Central memory CD8-positive, alpha-beta T cell (primary cell): ENCODE results near the gene FCN2.
"Not testable (repeated sequence)": the region's sequence is repeated elsewhere in the genome, so short reads cannot be mapped to it uniquely, and the experiment has no call there.

ENCODE experiments used
- ATAC-seq: fragments of 150-1000 bp; cut with Tn5 transposase; replicated peaks from 2 replicates; pipeline ENCODE4 v1.10.0; 2022; ENCODE audit warnings: mild to moderate bottlenecking, moderate FRiP score, moderate number of reproducible peaks; ENCODE audit not compliant: poor library complexity, severe bottlenecking; ENCODE audit errors: extremely low read depth
- DNase-seq, 2 donors: peaks; one replicate each; pipeline ENCODE4 v3.0.0; 2021; ENCODE audit warnings: low spot score in 2 of 2
- H3K27ac Mint-ChIP-seq: one replicate; pipeline ENCODE4 v1.8.0; 2022; ENCODE audit warnings: low read depth, mild to moderate bottlenecking, moderate library complexity, mixed read lengths
- H3K27me3 Mint-ChIP-seq: one replicate; pipeline ENCODE4 v1.8.0; 2022; ENCODE audit warnings: mixed read lengths
- H3K36me3 Mint-ChIP-seq: one replicate; pipeline ENCODE4 v1.8.0; 2022; ENCODE audit warnings: mild to moderate bottlenecking, moderate library complexity, mixed read lengths; ENCODE audit not compliant: insufficient read depth
- H3K4me1 Mint-ChIP-seq: one replicate; pipeline ENCODE4 v1.8.0; 2022; ENCODE audit warnings: mixed read lengths
- H3K4me3 Mint-ChIP-seq: one replicate; pipeline ENCODE4 v1.8.0; 2022; ENCODE audit warnings: mild to moderate bottlenecking, moderate library complexity, mixed read lengths
- H3K9me3 Mint-ChIP-seq: one replicate; pipeline ENCODE4 v1.8.0; 2022; ENCODE audit warnings: mixed read lengths

The FCN2 gene

GRCh38 chr9:134852906-134853654 is 27.5 kb upstream of the FCN2 start:
- Mint-ChIP-seq H3K27me3 (peaks cover 36% of the 10 kb centered on the region), H3K4me3 (no peak overlapping the region), H3K9me3 (peaks cover 6% of the 10 kb centered on the region), H3K36me3 (peaks cover 1% of the 10 kb centered on the region), H3K27ac (no peak overlapping the region), H3K4me1 (no peaks in the 10 kb centered on the region)
- DNase-seq (no peak), ATAC-seq (no peak)

- Mint-ChIP-seq H3K27ac (no peak overlapping the region), H3K4me3 (no peak overlapping the region)
- DNase-seq: no peak
Measured at GRCh38 chr9:134853893-134854292, 26.7 kb upstream of the FCN2 start.

GRCh38 chr9:134854541-134854981 is 26.0 kb upstream of the FCN2 start:
- Mint-ChIP-seq H3K27me3 (peaks cover 45% of the 10 kb centered on the region), H3K9me3 (peaks cover 6% of the 10 kb centered on the region), H3K4me3 (no peak overlapping the region), H3K36me3 (no peaks in the 10 kb centered on the region), H3K27ac (no peak overlapping the region), H3K4me1 (no peaks in the 10 kb centered on the region)
- DNase-seq (no peak), ATAC-seq (no peak)

More at GRCh38 chr9:134853893-134854292, 26.7 kb upstream of the FCN2 start:
- H3K27me3 Mint-ChIP-seq: peaks cover 44% of the 10 kb centered on the region
- ATAC-seq: no peak
- H3K4me1 Mint-ChIP-seq: no peaks in the 10 kb centered on the region
- H3K36me3 Mint-ChIP-seq: no peaks in the 10 kb centered on the region
- H3K9me3 Mint-ChIP-seq: peaks cover 6% of the 10 kb centered on the region

GRCh38 chr9:134855231-134855899 is 25.2 kb upstream of the FCN2 start:
- no peak overlapping the region for H3K27ac Mint-ChIP-seq
- DNase-seq (no peak), ATAC-seq (no peak)
- no peaks in the 10 kb centered on the region for H3K4me1 Mint-ChIP-seq
- peaks cover 6% of the 10 kb centered on the region for H3K9me3 Mint-ChIP-seq
- peaks cover 45% of the 10 kb centered on the region for H3K27me3 Mint-ChIP-seq
- no peak overlapping the region for H3K4me3 Mint-ChIP-seq
- no peaks in the 10 kb centered on the region for H3K36me3 Mint-ChIP-seq

GRCh38 chr9:134855900-134856377 is 24.7 kb upstream of the FCN2 start:
- H3K27ac Mint-ChIP-seq: no peak overlapping the region
- no peaks in the 10 kb centered on the region for H3K36me3 Mint-ChIP-seq
- no peak for DNase-seq
- no peak overlapping the region for H3K4me3 Mint-ChIP-seq
- H3K9me3 Mint-ChIP-seq: peaks cover 6% of the 10 kb centered on the region
- H3K27me3 Mint-ChIP-seq: peaks cover 45% of the 10 kb centered on the region
- no peak for ATAC-seq
- no peaks in the 10 kb centered on the region for H3K4me1 Mint-ChIP-seq

- H3K4me1 Mint-ChIP-seq, H3K36me3 Mint-ChIP-seq, H3K4me3 Mint-ChIP-seq, H3K27ac Mint-ChIP-seq, ATAC-seq, DNase-seq, H3K9me3 Mint-ChIP-seq: not testable (repeated sequence)
- H3K27me3 Mint-ChIP-seq: peaks cover 45% of the 10 kb centered on the region
Measured at GRCh38 chr9:134857451-134857850, 23.2 kb upstream of the FCN2 start.

- no peak overlapping the region for H3K4me3 Mint-ChIP-seq
- H3K27ac Mint-ChIP-seq: no peak overlapping the region
- peaks cover 6% of the 10 kb centered on the region for H3K9me3 Mint-ChIP-seq
- no peaks in the 10 kb centered on the region for H3K4me1 Mint-ChIP-seq
- no peaks in the 10 kb centered on the region for H3K36me3 Mint-ChIP-seq
- ATAC-seq (no peak), DNase-seq (no peak)
- H3K27me3 Mint-ChIP-seq: peaks cover 45% of the 10 kb centered on the region
Measured at GRCh38 chr9:134858051-134858841, 22.4 kb upstream of the FCN2 start.

GRCh38 chr9:134860510-134860909 is 20.1 kb upstream of the FCN2 start:
- peaks cover 6% of the 10 kb centered on the region for H3K9me3 Mint-ChIP-seq

GRCh38 chr9:134861595-134862334 is 18.8 kb upstream of the FCN2 start:
- ATAC-seq (no peak), DNase-seq (no peak)
- H3K4me1 Mint-ChIP-seq: no peaks in the 10 kb centered on the region
- H3K36me3 Mint-ChIP-seq: no peaks in the 10 kb centered on the region
- H3K27ac Mint-ChIP-seq: no peak overlapping the region
- no peak overlapping the region for H3K4me3 Mint-ChIP-seq
- peaks cover 22% of the 10 kb centered on the region for H3K27me3 Mint-ChIP-seq
- H3K9me3 Mint-ChIP-seq: peaks cover 6% of the 10 kb centered on the region

More at GRCh38 chr9:134860510-134860909, 20.1 kb upstream of the FCN2 start:
- Mint-ChIP-seq H3K4me1 (no peaks in the 10 kb centered on the region), H3K36me3 (no peaks in the 10 kb centered on the region), H3K27me3 (peaks cover 32% of the 10 kb centered on the region), H3K4me3 (no peak overlapping the region), H3K27ac (no peak overlapping the region)
- ATAC-seq (no peak), DNase-seq (no peak)

GRCh38 chr9:134863306-134863902 is 17.2 kb upstream of the FCN2 start:
- Mint-ChIP-seq H3K4me1 (no peaks in the 10 kb centered on the region), H3K9me3 (no peaks in the 10 kb centered on the region), H3K36me3 (no peaks in the 10 kb centered on the region), H3K27ac (no peak overlapping the region), H3K27me3 (peaks cover 6% of the 10 kb centered on the region), H3K4me3 (no peak overlapping the region)
- DNase-seq (no peak), ATAC-seq (no peak)

- no peaks in the 10 kb centered on the region for H3K9me3 Mint-ChIP-seq
- DNase-seq: no peak
- no peaks in the 10 kb centered on the region for H3K4me1 Mint-ChIP-seq
- no peak overlapping the region for H3K4me3 Mint-ChIP-seq
- H3K27ac Mint-ChIP-seq: no peak overlapping the region
- no peaks in the 10 kb centered on the region for H3K27me3 Mint-ChIP-seq
- no peaks in the 10 kb centered on the region for H3K36me3 Mint-ChIP-seq
- no peak for ATAC-seq
Measured at GRCh38 chr9:134863941-134864820, 16.4 kb upstream of the FCN2 start.
